Colonic mucosa (tissue), 4 donors: ENCODE data around the gene CD9. TPM values are rescaled to one million over a fixed set of nuclear protein-coding genes. Genes with fewer than 3 reads are reported as not detected.

Experiments
- DNase-seq: peaks from one replicate; pipeline ENCODE4 v3.0.0-alpha.2; 2020
- H3K27ac ChIP-seq: fragments of 200-600 bp; one replicate; pipeline ENCODE4 v1.8.0; 2021
- H3K27me3 ChIP-seq: fragments of 200-600 bp; one replicate; pipeline ENCODE4 v1.8.0; 2021
- H3K36me3 ChIP-seq: fragments of 200-600 bp; one replicate; pipeline ENCODE4 v1.8.0; 2021
- H3K4me1 ChIP-seq: fragments of 200-600 bp; one replicate; pipeline ENCODE4 v1.8.0; 2021; ENCODE audit warnings: mild to moderate bottlenecking
- H3K4me3 ChIP-seq: fragments of 200-600 bp; one replicate; pipeline ENCODE4 v1.8.0; 2021
- H3K9ac ChIP-seq, 2 donors: one replicate each; pipeline ENCODE4 v1.7.0; 2013; ENCODE audit warnings: control low read depth in 2 of 2, low read depth in 2 of 2, low read length in 2 of 2
- H3K9me3 ChIP-seq: fragments of 200-600 bp; one replicate; pipeline ENCODE4 v1.8.0; 2021
- intact Hi-C: fragments of 100-400 bp; cut with DNase I; formaldehyde crosslinking; loops from one replicate; pipeline ENCODE4 v1.14.1; 2022
- total RNA-seq, 2 donors: library from RNA; stranded (reverse); fragmentation: NEBNext Ultra II Directional in 1 of 2; extraction: Animal tissue kit (Norgen Biotek cat#: 25700) in 1 of 2; gene quantifications; one replicate each; pipeline ENCODE4 v1.2.1, GENCODE V29; 2021
- TF ChIP-seq, protein P1 (sequence below): fragments of 200-600 bp; IDR thresholded peaks from one replicate; pipeline ENCODE4 v1.8.0; 2022; ENCODE audit warnings: antibody characterized with exemption, mild to moderate bottlenecking
- donor health status: healthy.
- donor health status: DM: no; HTN: no; CAD: no.
- donor health status: DM: no; HTN: no; CAD: no.

Gene CD9
- total RNA-seq, 2 donors from 2014 or later = 589 to 665 TPM

GRCh38 chr12:6202304-6202703 lies 2.1 kb downstream of the CD9 start:
- Histone ChIP-seq H3K9ac (peak overlapping the region; percentile 99 to 100), H3K4me1 (peaks cover 37% of the 10 kb centered on the region), H3K4me3 (peak overlapping the region; percentile 69), H3K36me3 (no peaks in the 10 kb centered on the region), H3K9me3 (no peaks in the 10 kb centered on the region), H3K27me3 (no peaks in the 10 kb centered on the region), H3K27ac (peak overlapping the region; percentile 92)
- DNase-seq = peak; percentile 50
- TF ChIP-seq, protein P1, sequence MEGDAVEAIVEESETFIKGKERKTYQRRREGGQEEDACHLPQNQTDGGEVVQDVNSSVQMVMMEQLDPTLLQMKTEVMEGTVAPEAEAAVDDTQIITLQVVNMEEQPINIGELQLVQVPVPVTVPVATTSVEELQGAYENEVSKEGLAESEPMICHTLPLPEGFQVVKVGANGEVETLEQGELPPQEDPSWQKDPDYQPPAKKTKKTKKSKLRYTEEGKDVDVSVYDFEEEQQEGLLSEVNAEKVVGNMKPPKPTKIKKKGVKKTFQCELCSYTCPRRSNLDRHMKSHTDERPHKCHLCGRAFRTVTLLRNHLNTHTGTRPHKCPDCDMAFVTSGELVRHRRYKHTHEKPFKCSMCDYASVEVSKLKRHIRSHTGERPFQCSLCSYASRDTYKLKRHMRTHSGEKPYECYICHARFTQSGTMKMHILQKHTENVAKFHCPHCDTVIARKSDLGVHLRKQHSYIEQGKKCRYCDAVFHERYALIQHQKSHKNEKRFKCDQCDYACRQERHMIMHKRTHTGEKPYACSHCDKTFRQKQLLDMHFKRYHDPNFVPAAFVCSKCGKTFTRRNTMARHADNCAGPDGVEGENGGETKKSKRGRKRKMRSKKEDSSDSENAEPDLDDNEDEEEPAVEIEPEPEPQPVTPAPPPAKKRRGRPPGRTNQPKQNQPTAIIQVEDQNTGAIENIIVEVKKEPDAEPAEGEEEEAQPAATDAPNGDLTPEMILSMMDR = no peak
- intact Hi-C loops = no loop called here

DNA sequence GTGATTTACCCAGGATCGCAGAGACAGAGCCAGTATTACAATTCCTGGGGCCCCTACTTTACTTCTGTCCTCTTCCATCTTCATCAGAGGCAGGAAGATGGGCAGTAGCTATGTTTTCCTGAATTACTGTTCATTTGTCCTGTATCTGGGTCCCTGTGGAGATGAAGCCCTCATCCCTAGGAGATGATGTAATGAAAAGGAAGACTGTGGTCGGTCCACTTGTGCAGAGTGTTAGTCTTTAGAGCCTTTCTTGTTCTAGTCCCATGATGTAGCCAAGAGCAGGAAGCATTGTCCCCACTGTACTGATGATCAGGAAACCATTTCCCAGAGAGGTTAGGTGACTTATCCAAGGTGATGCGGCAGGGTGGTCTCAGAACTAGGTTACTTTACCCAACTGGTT lies 2.6 kb downstream of the CD9 start:
- TF ChIP-seq, protein P1 = no peak
- Histone ChIP-seq H3K36me3 (no peaks in the 10 kb centered on the region), H3K4me3 (peak overlapping the region; percentile 69), H3K27me3 (no peaks in the 10 kb centered on the region), H3K9me3 (no peaks in the 10 kb centered on the region), H3K4me1 (peaks cover 40% of the 10 kb centered on the region), H3K9ac (peak overlapping the region; percentile 99 to 100), H3K27ac (peak overlapping the region; percentile 92)
- no peak for DNase-seq
- intact Hi-C loops = no loop called here

GRCh38 chr12:6203601-6204000 lies 3.4 kb downstream of the CD9 start:
- Histone ChIP-seq H3K27me3 (no peaks in the 10 kb centered on the region), H3K36me3 (no peaks in the 10 kb centered on the region), H3K9ac (peak overlapping the region; percentile 45 to 100), H3K9me3 (no peaks in the 10 kb centered on the region), H3K27ac (peak overlapping the region; percentile 92), H3K4me3 (no peak overlapping the region), H3K4me1 (peaks cover 40% of the 10 kb centered on the region)
- intact Hi-C loops = no loop called here
- DNase-seq = no peak
- TF ChIP-seq, protein P1 = no peak

DNA sequence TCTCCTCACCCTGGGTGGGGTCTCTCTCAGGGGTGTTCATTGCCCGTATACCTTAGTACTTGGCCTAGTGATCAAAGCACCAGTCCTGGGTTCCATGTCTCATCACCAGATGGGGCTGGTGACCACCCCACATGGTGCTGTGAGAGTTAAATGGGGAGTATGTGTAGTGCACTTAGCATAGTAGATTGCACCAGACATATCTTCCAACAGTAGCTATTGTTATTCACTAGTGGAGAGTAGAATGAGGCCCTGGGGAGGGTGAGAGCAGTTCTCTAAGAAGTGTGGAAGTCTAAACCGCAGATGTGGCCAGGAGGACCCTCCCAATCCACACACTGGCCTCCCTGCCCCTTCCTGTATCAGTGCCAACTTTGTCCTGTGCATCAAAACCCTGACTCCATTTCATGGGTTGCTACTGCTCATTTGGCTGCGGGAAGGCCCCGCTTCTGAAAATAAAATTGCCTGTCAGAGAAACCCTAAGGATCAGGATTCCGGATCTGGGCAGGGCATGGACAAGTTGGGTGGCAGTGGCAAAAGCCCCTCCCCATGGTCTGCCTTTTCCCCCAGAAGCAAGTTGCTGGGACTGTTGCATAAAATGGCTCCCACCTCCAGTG lies 4.4 kb downstream of the CD9 start:
- H3K27ac ChIP-seq = peak overlapping the region; percentile 92
- intact Hi-C loops = no loop called here
- H3K27me3 ChIP-seq = no peaks in the 10 kb centered on the region
- TF ChIP-seq, protein P1 = no peak
- no peaks in the 10 kb centered on the region for H3K36me3 ChIP-seq
- no peak overlapping the region for H3K4me3 ChIP-seq
- no peaks in the 10 kb centered on the region for H3K9me3 ChIP-seq
- H3K4me1 ChIP-seq = peaks cover 40% of the 10 kb centered on the region
- DNase-seq = no peak
- peak overlapping the region; percentile 39 to 74 for H3K9ac ChIP-seq

DNA sequence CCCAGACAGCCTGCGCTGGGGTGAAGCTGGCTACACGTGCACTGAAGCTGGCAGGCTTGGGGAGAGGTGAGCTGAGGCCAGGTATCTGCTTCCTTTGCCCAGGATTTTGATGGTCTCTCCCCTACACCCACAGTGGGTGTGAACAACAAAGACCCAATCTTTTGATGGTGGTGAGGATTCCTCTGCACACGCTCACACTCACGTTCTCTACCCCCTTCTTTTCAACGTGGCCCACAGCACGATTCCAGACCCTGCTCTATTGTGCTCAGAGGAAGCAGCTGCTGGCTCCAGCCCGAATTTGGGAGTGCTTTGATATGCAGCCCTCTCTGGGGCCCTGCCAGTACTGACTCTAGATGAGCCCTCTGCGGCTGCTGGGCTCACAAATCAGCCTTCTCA lies 4.9 kb downstream of the CD9 start:
- H3K27ac ChIP-seq = peak overlapping the region; percentile 92
- intact Hi-C loops = no loop called here
- H3K9ac ChIP-seq = peak overlapping the region in 1 of 2 donors; percentile 74
- H3K36me3 ChIP-seq = no peaks in the 10 kb centered on the region
- H3K27me3 ChIP-seq = no peaks in the 10 kb centered on the region
- TF ChIP-seq, protein P1 = no peak
- no peaks in the 10 kb centered on the region for H3K9me3 ChIP-seq
- H3K4me3 ChIP-seq = no peak overlapping the region
- H3K4me1 ChIP-seq = peaks cover 42% of the 10 kb centered on the region
- peak; percentile 44 for DNase-seq
